LNCaP clone FGC (cell line): ENCODE data around the gene ADAMTS2.

Experiments
- DNase-seq: peaks from one replicate; pipeline ENCODE4 v3.0.0-alpha.2; 2011; ENCODE audit warnings: low read depth
- H3K4me3 ChIP-seq: 2 replicates; pipeline ENCODE4 v1.5.1; 2011; ENCODE audit warnings: mild to moderate bottlenecking, low read depth, low read length, control low read depth
- CTCF ChIP-seq: IDR thresholded peaks from 2 replicates; pipeline ENCODE4 v1.5.1; 2012; ENCODE audit warnings: mild to moderate bottlenecking; ENCODE audit not compliant: control insufficient read depth, insufficient read depth; ENCODE audit errors: extremely low read depth

The ADAMTS2 gene

GRCh38 chr5:179180061-179180610 is 165.1 kb downstream of the ADAMTS2 start:
- TF ChIP-seq CTCF, result no peak
- DNase-seq, result no peak
- no peak overlapping the region for H3K4me3 ChIP-seq

GRCh38 chr5:179177711-179178575 is 167.3 kb downstream of the ADAMTS2 start:
- no peak overlapping the region for H3K4me3 ChIP-seq
- no peak for TF ChIP-seq CTCF
- DNase-seq, result no peak

GRCh38 chr5:179176571-179177230 is 168.6 kb downstream of the ADAMTS2 start:
- TF ChIP-seq CTCF, result no peak
- no peak overlapping the region for H3K4me3 ChIP-seq
- DNase-seq, result no peak

- no peak for TF ChIP-seq CTCF
- H3K4me3 ChIP-seq, result no peak overlapping the region
- DNase-seq, result no peak
Observed at GRCh38 chr5:179176166-179176565, 169.1 kb downstream of the ADAMTS2 start.

- no peak for DNase-seq
Observed at GRCh38 chr5:179171816-179172745, 173.2 kb downstream of the ADAMTS2 start.

More at GRCh38 chr5:179171816-179172745, 173.2 kb downstream of the ADAMTS2 start:
- TF ChIP-seq CTCF, result no peak
- no peak overlapping the region for H3K4me3 ChIP-seq
